HepG2 (cell line): ENCODE results near the gene MED13L.

ENCODE experiments used
- CHCHD3 ChIP-seq: sonication (generic); formaldehyde crosslinking; IDR thresholded peaks from 2 replicates; pipeline ENCODE4 v1.8.0; 2022; ENCODE audit warnings: mild to moderate bottlenecking, missing genetic modification reagents, moderate library complexity
- CHD2 ChIP-seq: IDR thresholded peaks from 2 replicates; pipeline ENCODE4 v1.6.1; 2011; ENCODE audit warnings: low read depth, low read length, improper control_type of control experiment
- EED ChIP-seq: sonication (generic); formaldehyde crosslinking; IDR thresholded peaks from 2 replicates; pipeline ENCODE4 v1.5.0; 2020; ENCODE audit warnings: mild to moderate bottlenecking, missing genetic modification reagents
- EHMT2 ChIP-seq: fragments of 200-600 bp; sonication (generic); IDR thresholded peaks from 2 replicates; pipeline ENCODE4 v1.7.0; 2017; ENCODE audit warnings: antibody characterized with exemption, low read depth, low read length, borderline replicate concordance
- PHF8 ChIP-seq: sonication (generic); formaldehyde crosslinking; IDR thresholded peaks from 2 replicates; pipeline ENCODE4 v1.5.0; 2020; ENCODE audit warnings: missing genetic modification reagents
- POLR2A ChIP-seq, 2 experiments: IDR thresholded peaks; 2 replicates each; pipeline ENCODE4 v1.6.1; 2011; ENCODE audit warnings: low read depth in 2 of 2, low read length in 2 of 2, mild to moderate bottlenecking in 1 of 2, moderate library complexity in 1 of 2; ENCODE audit not compliant: insufficient read depth in 1 of 2
- POLR2AphosphoS5 ChIP-seq: IDR thresholded peaks from 2 replicates; pipeline ENCODE4 v1.6.1; 2012; ENCODE audit warnings: low read depth, low read length
- SMARCE1 ChIP-seq: fragments of 450-650 bp; IDR thresholded peaks from 2 replicates; pipeline ENCODE4 v1.6.1; 2017; ENCODE audit warnings: borderline replicate concordance
- ZNF530 ChIP-seq: sonication (generic); formaldehyde crosslinking; IDR thresholded peaks from 2 replicates; pipeline ENCODE4 v1.5.0; 2020; ENCODE audit warnings: low read depth, mild to moderate bottlenecking, missing genetic modification reagents
- TF ChIP-seq, protein P1 (sequence below): sonication (generic); formaldehyde crosslinking; IDR thresholded peaks from 2 replicates; pipeline ENCODE4 v1.5.0; 2020; ENCODE audit warnings: mild to moderate bottlenecking, missing genetic modification reagents, moderate library complexity
- TF ChIP-seq, protein P2 (sequence below): sonication (generic); formaldehyde crosslinking; IDR thresholded peaks from 2 replicates; pipeline ENCODE4 v1.4.0; 2020; ENCODE audit warnings: missing genetic modification reagents
- TF ChIP-seq, protein P3 (sequence below): sonication (generic); formaldehyde crosslinking; conservative IDR thresholded peaks from 2 replicates; pipeline ENCODE4 v1.5.0; 2020; ENCODE audit warnings: missing genetic modification reagents

DNA sequence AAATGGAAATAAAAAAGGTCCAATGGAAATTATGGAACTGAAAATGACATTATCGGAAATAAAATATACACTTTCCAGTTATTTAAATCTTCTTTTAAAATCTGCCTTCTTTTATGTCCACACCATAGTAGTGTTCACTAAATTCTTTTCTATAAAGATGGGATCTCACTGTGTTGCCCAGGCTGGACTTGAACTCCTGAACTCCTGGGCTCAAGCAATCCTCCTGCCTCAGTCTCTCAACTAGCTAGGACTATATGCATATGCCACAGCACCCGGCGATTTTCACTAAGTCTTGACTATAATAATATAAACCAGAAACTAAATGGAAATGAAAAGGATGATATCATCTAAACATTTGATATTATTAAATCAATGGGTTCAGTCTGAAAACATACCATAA is 188.4 kb downstream of the MED13L start:
- TF ChIP-seq, protein P1, sequence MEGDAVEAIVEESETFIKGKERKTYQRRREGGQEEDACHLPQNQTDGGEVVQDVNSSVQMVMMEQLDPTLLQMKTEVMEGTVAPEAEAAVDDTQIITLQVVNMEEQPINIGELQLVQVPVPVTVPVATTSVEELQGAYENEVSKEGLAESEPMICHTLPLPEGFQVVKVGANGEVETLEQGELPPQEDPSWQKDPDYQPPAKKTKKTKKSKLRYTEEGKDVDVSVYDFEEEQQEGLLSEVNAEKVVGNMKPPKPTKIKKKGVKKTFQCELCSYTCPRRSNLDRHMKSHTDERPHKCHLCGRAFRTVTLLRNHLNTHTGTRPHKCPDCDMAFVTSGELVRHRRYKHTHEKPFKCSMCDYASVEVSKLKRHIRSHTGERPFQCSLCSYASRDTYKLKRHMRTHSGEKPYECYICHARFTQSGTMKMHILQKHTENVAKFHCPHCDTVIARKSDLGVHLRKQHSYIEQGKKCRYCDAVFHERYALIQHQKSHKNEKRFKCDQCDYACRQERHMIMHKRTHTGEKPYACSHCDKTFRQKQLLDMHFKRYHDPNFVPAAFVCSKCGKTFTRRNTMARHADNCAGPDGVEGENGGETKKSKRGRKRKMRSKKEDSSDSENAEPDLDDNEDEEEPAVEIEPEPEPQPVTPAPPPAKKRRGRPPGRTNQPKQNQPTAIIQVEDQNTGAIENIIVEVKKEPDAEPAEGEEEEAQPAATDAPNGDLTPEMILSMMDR (CRISPR knock-in tag): no peak
- TF ChIP-seq POLR2AphosphoS5 (no peak), EED (CRISPR knock-in tag) (no peak), CHCHD3 (no peak), SMARCE1 (no peak), PHF8 (CRISPR knock-in tag) (no peak), CHD2 (no peak), ZNF530 (CRISPR knock-in tag) (no peak), POLR2A (IDR thresholded peaks at IDR 0.05; ENCODE audit: insufficient read depth in 1 of 2, low read depth in 2 of 2, low read length in 2 of 2) (no peak), EHMT2 (no peak)
- TF ChIP-seq, protein P2, sequence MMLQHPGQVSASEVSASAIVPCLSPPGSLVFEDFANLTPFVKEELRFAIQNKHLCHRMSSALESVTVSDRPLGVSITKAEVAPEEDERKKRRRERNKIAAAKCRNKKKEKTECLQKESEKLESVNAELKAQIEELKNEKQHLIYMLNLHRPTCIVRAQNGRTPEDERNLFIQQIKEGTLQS (CRISPR knock-in tag): no peak
- TF ChIP-seq, protein P3, sequence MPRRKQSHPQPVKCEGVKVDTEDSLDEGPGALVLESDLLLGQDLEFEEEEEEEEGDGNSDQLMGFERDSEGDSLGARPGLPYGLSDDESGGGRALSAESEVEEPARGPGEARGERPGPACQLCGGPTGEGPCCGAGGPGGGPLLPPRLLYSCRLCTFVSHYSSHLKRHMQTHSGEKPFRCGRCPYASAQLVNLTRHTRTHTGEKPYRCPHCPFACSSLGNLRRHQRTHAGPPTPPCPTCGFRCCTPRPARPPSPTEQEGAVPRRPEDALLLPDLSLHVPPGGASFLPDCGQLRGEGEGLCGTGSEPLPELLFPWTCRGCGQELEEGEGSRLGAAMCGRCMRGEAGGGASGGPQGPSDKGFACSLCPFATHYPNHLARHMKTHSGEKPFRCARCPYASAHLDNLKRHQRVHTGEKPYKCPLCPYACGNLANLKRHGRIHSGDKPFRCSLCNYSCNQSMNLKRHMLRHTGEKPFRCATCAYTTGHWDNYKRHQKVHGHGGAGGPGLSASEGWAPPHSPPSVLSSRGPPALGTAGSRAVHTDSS (CRISPR knock-in tag): no peak
